MG63 (cell line): ENCODE results near the gene SSRP1. TPM values are rescaled to one million over a fixed set of nuclear protein-coding genes. Genes with fewer than 3 reads are reported as not detected.

Experiments
- DNase-seq: peaks from one replicate; pipeline ENCODE4 v3.0.0-alpha.2; 2020
- H3K27me3 ChIP-seq: fragments of 250-450 bp; sonication (Bioruptor Pico); 2 replicates; pipeline ENCODE4 v1.5.1; 2020; ENCODE audit warnings: mild to moderate bottlenecking, moderate library complexity
- H3K36me3 ChIP-seq: fragments of 250-450 bp; sonication (Bioruptor Pico); 2 replicates; pipeline ENCODE4 v1.5.1; 2020; ENCODE audit warnings: mild to moderate bottlenecking, moderate library complexity
- H3K4me3 ChIP-seq: fragments of 250-450 bp; sonication (Bioruptor Pico); 2 replicates; pipeline ENCODE4 v1.5.1; 2020; ENCODE audit warnings: mild to moderate bottlenecking, moderate library complexity
- H3K9me3 ChIP-seq: fragments of 250-450 bp; sonication (Bioruptor Pico); 2 replicates; pipeline ENCODE4 v1.5.1; 2020; ENCODE audit warnings: mild to moderate bottlenecking, moderate library complexity
- total RNA-seq: library from RNA; depleted of rRNA; stranded (reverse); fragments of >200 nt; shearing (Covaris generic); gene quantifications from 2 replicates; pipeline ENCODE4 v1.2.3, GENCODE V29; 2014; ENCODE audit warnings: low replicate concordance; rRNA removed

Gene SSRP1
- total RNA-seq, 1 experiment from 2014 or later, result 171 TPM

DNA sequence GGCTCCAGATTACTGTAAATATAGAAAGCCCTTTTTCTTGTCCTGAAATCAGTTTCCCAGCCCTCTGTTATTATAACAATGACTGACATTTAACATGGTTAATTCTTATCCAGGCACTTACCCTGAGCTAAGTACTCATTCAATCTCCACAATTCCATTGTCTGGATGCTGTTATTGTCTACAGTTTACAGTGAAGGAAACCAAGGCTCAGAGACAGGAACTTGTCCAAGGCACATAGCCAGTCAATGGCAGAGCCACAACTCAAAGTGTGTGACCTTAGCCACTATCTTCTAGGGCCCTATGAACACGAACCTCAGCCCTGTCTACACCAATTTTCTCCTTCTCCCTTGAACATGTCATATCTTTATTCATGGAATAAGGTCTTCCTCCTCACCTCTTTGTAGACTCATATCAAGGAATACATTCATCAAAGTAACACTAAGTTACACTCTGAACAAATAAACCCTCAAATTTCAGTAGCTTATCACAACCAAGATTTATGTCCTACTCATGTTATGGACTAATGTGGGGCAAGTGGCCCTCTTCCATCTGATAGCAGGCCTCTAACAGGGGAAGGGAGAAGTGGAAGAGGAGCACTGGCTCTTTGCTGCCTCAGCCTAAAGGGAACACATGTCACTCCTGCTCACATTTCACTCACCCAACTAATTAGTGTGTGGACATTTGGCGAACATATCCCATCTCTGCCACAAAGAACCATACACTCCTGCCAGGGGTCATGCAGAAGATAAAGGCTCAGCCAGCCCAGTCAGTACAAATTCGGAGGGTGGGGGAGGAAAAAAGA is 59.3 kb downstream of the SSRP1 start:
- Histone ChIP-seq H3K36me3 (no peaks in the 10 kb centered on the region), H3K27me3 (no peaks in the 10 kb centered on the region), H3K9me3 (no peaks in the 10 kb centered on the region), H3K4me3 (no peak overlapping the region)
- DNase-seq, result no peak

Other genes starting within 250 kb of the SSRP1 start
- gene LRRC55, start 153.9 kb downstream of the SSRP1 start, total RNA-seq, result not detected in 2 replicates
- gene APLNR, start 98.6 kb downstream of the SSRP1 start, total RNA-seq, result not detected in 2 replicates
- gene TNKS1BP1, start 10.9 kb downstream of the SSRP1 start, total RNA-seq, result 39.4 and 86.8 TPM in 2 replicates
- gene P2RX3, start 2.5 kb upstream of the SSRP1 start, total RNA-seq, result not detected in 2 replicates
- not detected in 2 replicates for gene PRG3, start 45.3 kb upstream of the SSRP1 start, total RNA-seq
- gene PRG2, start 54.8 kb upstream of the SSRP1 start, total RNA-seq, result 1.0 TPM in 1 of 2 replicates, not detected in the other
- 73.1 and 84.3 TPM in 2 replicates for gene SLC43A3, start 91.2 kb upstream of the SSRP1 start, total RNA-seq
- gene RTN4RL2, start 124.6 kb upstream of the SSRP1 start, total RNA-seq, result 0.03 and 1.6 TPM in 2 replicates
- 3.2 and 4.0 TPM in 2 replicates for gene SLC43A1, start 179.8 kb upstream of the SSRP1 start, total RNA-seq
- gene TIMM10, start 194.9 kb upstream of the SSRP1 start, total RNA-seq, result 99.6 and 106 TPM in 2 replicates
- not detected in 2 replicates for gene SMTNL1, start 201.7 kb upstream of the SSRP1 start, total RNA-seq
- 14.7 and 17.2 TPM in 2 replicates for gene UBE2L6, start 231.8 kb upstream of the SSRP1 start, total RNA-seq